ENCODE measurements around the gene XYLT2.

Gene XYLT2

GRCh38 chr17:50319306-50320004 is 26.5 kb upstream of the XYLT2 start:
- no peak for DNase-seq (ENCODE audit: low read depth, low spot score)

DNA sequence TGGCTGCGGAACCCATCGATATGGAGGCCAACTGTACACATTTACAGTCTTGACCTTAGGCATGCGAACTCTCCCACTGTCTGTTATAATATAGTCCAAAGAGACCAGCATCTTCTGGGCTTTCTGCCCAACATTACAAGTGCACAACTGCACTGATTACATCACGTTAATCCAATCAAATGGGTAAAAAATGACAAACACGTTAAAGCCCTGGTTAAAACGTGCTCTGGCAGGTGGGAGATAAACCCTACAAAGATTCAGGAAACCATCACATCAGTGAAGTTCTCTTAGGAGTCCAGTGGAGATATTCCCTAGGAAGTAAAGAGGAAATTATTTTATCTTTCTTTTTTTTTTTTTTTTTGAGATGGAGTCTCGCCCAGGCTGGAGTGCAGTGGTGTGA is 23.7 kb upstream of the XYLT2 start:
- DNase-seq (ENCODE audit: low read depth, low spot score), result no peak

DNA sequence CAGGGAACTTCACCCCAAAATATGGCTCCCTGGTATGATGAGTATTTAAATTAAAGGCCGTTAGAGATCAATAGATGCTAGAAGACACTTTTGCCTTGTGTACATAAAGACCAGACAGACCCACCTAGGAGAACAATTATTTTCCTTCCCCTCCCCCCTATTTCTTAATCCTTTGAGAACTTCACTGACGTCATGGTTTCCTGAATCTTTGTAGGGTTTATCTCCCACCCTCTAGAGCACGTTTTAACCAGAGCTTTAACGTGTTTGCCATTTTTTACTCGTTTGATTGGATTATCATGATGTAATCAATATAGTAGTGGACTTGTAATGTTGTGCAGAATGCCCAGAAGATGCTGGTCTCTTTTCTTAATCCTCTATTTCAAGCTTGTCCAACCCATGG is 22.9 kb upstream of the XYLT2 start:
- DNase-seq (ENCODE audit: low read depth, low spot score), result no peak

- DNase-seq (ENCODE audit: low read depth, low spot score), result no peak
These were observed 20.0 kb upstream of the XYLT2 start for GRCh38 chr17:50325906-50326305.

- DNase-seq (ENCODE audit: low read depth, low spot score), result no peak
These were observed 19.0 kb upstream of the XYLT2 start for GRCh38 chr17:50326831-50327364.

- DNase-seq (ENCODE audit: low read depth, low spot score), result no peak
These were observed 17.3 kb upstream of the XYLT2 start for GRCh38 chr17:50328363-50329325.

DNA sequence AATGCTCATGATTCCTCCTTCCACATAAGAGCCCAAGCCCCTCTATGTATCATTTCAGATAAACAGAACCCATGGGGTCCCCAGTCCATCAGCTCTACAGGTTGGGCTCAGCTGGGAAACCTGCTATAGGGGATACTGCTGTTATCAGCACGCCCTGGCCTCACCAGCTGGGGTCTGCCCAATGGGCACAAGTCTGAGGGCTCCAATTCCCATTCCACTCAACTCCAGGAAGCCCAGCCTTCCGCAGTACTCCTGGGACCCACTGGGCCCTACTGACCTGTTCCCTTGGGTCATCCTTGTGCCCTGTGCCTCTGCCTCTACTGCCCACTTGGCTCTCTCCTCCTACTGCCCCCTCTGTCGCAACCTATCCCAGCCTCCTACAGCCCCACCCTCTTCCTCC is 16.2 kb upstream of the XYLT2 start:
- no peak for DNase-seq (ENCODE audit: low read depth, low spot score)

DNA sequence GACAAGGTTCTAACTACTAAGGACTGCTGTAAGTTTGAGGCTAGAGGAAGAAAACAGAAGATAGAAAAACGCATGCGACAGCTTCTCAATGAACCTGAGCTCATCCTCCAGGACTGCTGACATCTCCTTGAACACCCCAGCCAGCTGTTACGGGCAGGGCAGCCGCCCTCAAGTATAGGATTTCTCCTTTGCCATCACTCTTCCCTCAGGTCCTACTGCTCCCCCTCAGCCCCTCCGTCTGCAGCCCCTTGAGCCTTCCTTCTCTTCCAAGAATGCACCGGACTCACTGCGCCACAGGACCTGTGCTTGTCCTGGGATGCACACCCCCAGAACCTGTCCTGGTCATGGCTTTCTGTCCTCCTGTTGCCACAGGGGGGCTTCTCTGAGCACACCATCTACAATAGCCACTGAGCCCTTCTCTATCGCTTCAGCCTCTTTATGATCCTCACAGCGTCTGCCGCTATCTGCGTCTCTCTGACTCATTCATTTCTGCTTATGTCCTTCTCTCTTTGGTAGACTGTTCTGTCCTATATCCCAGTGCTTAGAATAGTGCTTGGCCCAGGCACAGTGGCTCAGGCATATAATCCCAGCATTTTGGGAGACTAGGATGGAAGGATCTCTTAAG is 15.7 kb upstream of the XYLT2 start:
- DNase-seq (ENCODE audit: low read depth, low spot score), result no peak

GRCh38 chr17:50331085-50331791 is 14.7 kb upstream of the XYLT2 start:
- no peak for DNase-seq (ENCODE audit: low read depth, low spot score)

- no peak for DNase-seq (ENCODE audit: low read depth, low spot score)
These were observed 13.7 kb upstream of the XYLT2 start for GRCh38 chr17:50332196-50332595.

GRCh38 chr17:50333291-50334057 is 12.5 kb upstream of the XYLT2 start:
- peak; percentile 72 for DNase-seq (ENCODE audit: low read depth, low spot score)

DNA sequence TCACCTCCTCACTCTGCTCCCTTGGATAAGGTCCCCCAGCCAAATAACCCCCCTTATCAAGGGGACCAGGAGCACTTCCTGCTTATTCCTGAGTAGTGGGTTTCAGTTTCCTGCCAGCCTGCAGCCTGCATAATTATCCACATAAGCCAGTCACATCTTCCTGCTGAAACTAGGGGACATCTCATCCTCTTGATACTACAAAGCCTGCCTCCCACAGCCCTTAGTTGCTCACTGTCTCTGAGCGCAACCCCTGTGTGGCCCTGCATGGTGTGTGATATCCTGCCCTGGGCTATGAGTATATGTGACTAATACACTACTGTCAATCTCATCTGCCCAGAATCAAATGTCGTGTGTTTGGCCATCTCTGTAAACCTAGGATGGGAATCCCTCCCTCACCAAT is 8.0 kb upstream of the XYLT2 start:
- DNase-seq (ENCODE audit: low read depth, low spot score), result no peak

DNA sequence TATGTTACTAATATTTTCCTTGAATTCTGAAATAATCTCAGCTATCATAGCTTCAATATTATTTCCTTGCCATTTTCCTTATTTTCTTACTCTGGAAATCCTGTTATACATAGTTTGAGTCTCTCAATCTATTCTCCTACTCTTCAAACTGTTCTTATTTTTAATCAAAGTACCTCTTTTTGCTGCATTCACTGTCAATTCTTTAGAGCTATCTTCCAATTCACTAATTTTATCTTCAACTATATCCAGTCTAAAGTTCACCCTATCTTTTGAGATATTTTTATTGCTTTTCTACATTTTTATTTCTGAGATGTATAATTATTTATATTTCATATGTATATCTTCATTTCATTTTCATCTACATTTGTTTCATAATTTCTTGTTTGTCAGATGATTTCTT is 7.3 kb upstream of the XYLT2 start:
- DNase-seq (ENCODE audit: low read depth, low spot score), result no peak

DNA sequence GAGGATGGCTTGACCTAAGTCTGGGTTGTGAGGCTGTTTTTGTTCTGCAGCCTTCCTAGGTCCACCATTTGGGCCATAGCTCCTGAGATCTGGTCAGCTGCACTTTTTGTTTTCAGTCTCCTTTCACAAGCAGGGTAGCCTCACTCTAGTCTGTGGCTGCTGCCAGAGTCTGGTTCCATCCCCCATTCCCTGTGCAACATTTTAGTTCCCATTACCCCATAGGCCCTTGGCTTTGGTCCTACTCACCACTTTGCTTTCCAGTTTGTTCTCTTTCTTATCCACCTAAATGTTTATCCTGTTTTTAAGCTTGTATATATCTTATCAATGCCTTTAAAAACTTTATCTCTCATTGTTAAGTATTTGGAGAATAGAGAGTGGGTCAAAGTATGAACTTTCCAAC is 6.5 kb upstream of the XYLT2 start:
- DNase-seq (ENCODE audit: low read depth, low spot score), result no peak

GRCh38 chr17:50344731-50345365 is 1.1 kb upstream of the XYLT2 start:
- DNase-seq (ENCODE audit: low read depth, low spot score), result no peak

DNA sequence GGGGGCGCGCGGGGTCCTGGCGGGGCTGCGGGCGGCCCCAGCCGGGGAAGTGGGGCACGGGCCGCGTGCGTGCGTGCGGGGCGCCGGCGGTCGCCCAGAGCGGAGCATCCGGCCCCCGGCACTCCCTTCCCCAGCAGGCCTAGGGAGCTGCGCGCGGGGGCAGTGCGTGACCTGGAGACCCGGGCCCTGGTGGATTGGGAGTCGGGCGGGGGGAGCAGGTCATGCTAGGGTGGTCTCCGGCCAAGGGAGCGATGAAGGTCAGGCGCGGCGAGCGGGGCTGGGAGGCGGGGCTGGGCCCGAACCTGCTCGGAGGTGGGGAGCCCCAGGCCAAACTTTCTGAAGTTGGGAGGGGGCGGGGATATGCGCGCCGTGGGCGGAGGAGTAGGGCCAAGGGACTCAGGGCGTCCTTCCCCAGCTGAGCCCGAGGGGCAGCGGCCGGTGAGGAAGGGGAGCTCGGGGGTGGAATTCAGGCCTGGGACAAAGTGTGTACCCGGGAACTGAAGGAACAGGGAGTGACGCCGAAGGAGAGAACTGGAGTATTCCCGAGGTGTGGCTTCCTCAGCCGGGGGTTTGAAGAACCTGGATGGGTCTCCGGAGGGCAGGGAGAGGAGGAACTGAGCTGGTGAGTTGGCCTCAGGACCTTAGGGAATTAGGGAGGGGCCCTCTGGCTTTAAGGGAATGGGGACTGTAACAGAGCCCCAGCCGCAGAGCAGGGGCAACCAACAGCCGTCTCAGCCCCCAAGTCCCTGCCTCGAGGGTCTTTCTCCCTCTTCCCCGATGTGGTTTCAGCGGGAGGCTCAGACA is 589 bp downstream of the XYLT2 start:
- no peak for DNase-seq (ENCODE audit: low read depth, low spot score)

DNA sequence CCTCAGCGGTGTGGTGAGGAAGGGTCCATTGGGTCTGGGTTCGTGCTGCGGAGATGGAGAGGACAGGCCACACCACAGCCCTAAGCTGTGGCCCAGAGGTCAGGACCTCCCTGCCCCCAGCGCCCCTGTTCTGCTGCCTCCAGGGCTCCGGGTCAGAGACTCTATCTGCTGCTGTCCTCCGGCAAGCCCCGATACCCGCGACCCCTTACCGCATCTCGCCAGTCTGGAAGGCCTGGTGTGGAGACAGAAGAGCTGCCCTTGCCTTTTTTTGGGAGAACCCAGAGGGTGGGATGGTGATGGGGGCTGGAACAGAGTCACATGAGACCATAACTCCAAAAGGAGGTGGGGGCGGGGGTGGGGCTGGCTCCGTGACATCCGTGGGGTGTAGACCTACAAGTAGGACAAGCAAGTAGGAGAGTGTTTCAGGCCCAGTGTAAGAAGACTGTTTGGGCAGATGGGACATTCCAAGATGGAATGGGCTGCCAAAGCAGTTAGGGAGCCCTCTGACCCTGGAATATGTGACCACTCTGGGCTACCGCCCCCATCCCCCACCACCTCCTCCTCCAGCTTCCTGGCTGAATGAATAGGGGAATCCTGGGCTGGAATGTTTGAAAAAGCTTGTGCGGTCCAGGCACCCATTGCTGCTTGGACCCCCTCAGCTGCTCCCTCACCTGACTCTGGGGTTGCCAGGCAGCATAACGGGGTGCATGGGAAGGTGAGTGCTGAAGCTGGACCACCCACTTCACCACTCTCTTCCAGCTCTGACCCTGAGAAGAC is 1.4 kb downstream of the XYLT2 start:
- no peak for DNase-seq (ENCODE audit: low read depth, low spot score)

- no peak for DNase-seq (ENCODE audit: low read depth, low spot score)
These were observed 2.0 kb downstream of the XYLT2 start for GRCh38 chr17:50347894-50348291.
